Fibroblast of lung (primary cell): ENCODE results near the gene SUGCT. TPM values are rescaled to one million over a fixed set of nuclear protein-coding genes. Genes with fewer than 3 reads are reported as not detected.

ENCODE experiments used
- DNase-seq, 2 donors: peaks; one replicate each; pipeline versions ENCODE4 v3.0.0 to v3.0.0-alpha.2; 2010; ENCODE audit warnings: low read depth in 2 of 2
- H2AFZ ChIP-seq: 2 replicates; pipeline ENCODE4 v1.5.1; 2012; ENCODE audit warnings: low read length, control low read depth, inconsistent platforms
- H3K27ac ChIP-seq: 2 replicates; pipeline ENCODE4 v1.5.1; 2011; ENCODE audit warnings: low read length, control low read depth; ENCODE audit not compliant: insufficient read depth
- H3K27me3 ChIP-seq: 2 replicates; pipeline ENCODE4 v1.5.1; 2011; ENCODE audit warnings: mild to moderate bottlenecking, low read length; ENCODE audit not compliant: control insufficient read depth, insufficient read depth
- H3K36me3 ChIP-seq: 2 replicates; pipeline ENCODE4 v1.5.1; 2011; ENCODE audit warnings: low read length; ENCODE audit not compliant: control insufficient read depth, insufficient read depth
- H3K4me1 ChIP-seq: 2 replicates; pipeline ENCODE4 v1.5.1; 2011; ENCODE audit warnings: low read length; ENCODE audit not compliant: control insufficient read depth, insufficient read depth; ENCODE audit errors: extremely low read depth
- H3K4me2 ChIP-seq: 2 replicates; pipeline ENCODE4 v1.5.1; 2011; ENCODE audit warnings: low read length, control low read depth; ENCODE audit not compliant: insufficient read depth; ENCODE audit errors: extremely low read depth
- H3K4me3 ChIP-seq, 4 experiments: fragments of 200-600 bp in 1 of 4; sonication (generic) in 1 of 4; replicated peaks in 1 of 4; 2 replicates each; pipeline ENCODE4 v1.5.1; 2011 to 2016; ENCODE audit warnings: low read length in 4 of 4, low read depth in 3 of 4, mild to moderate bottlenecking in 3 of 4, control low read depth in 2 of 4, inconsistent platforms in 1 of 4, mixed read lengths in 1 of 4; ENCODE audit not compliant: insufficient read depth in 1 of 4; ENCODE audit errors: control extremely low read depth in 1 of 4
- H3K79me2 ChIP-seq: 2 replicates; pipeline ENCODE4 v1.5.1; 2012; ENCODE audit warnings: mild to moderate bottlenecking, low read length, inconsistent platforms; ENCODE audit not compliant: control insufficient read depth, insufficient read depth
- H3K9ac ChIP-seq: 2 replicates; pipeline ENCODE4 v1.5.1; 2011; ENCODE audit warnings: mild to moderate bottlenecking, low read length, control low read depth; ENCODE audit not compliant: insufficient read depth
- H3K9me3 ChIP-seq: 2 replicates; pipeline ENCODE4 v1.5.1; 2012; ENCODE audit warnings: low read depth, low read length; ENCODE audit not compliant: control insufficient read depth, insufficient read depth
- H4K20me1 ChIP-seq: 2 replicates; pipeline ENCODE4 v1.5.1; 2011; ENCODE audit warnings: low read length; ENCODE audit not compliant: control insufficient read depth, insufficient read depth; ENCODE audit errors: extremely low read depth
- EZH2 ChIP-seq: IDR thresholded peaks from 2 replicates; pipeline ENCODE4 v1.5.1; 2012; ENCODE audit warnings: low read length, control low read depth, mild to moderate bottlenecking; ENCODE audit errors: missing control alignments
- polyA plus RNA-seq, 2 donors: library from polyadenylated mRNA; depleted of rRNA in 1 of 2; stranded (reverse) in 1 of 2; unstranded in 1 of 2; fragments of >200 nt; gene quantifications; 2 replicates each; pipeline ENCODE4 v1.2.1, GENCODE V29; 2011 to 2012; ENCODE audit warnings: missing spikeins in 1 of 2
- total RNA-seq: library from RNA; depleted of rRNA; stranded (reverse); fragments of >200 nt; gene quantifications from 2 replicates; pipeline ENCODE4 v1.2.1, GENCODE V29; 2014
- TF ChIP-seq, protein P1 (sequence below), 2 donors: IDR thresholded peaks in 1 of 2; conservative IDR thresholded peaks in 1 of 2; 1 replicate in 1 of 2; 2 replicates in 1 of 2; pipeline ENCODE4 v1.5.1; 2011 to 2012; ENCODE audit warnings: low read length in 2 of 2, control low read depth in 1 of 2, inconsistent platforms in 1 of 2, low read depth in 1 of 2, mild to moderate bottlenecking in 1 of 2

SUGCT gene
- total and polyA plus RNA-seq, 2 donors (not counting 1 experiment from before 2014, with no cell fraction given), result 8.4 to 16.5 TPM

DNA sequence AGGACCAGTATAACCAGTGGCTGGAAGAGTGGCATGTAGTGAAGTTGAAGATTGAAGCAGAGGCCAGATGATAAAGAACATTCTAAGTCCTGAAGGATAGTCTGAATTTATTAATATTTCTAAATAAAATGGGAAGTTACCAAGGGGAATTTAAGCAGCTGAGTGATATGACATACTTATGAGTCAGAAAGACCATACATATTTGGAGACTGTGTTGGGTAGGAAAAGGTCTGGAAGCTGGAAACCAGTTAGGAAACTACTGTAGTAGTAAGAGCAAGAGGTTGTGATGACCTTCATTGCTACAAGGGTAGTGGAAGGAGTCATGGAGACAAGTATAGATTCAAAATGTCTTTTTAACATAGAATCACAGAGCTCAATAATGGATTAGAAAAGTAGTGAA, 752.3 kb downstream of the SUGCT start:
- no peak overlapping the region for H3K27ac ChIP-seq
- H3K27me3 ChIP-seq, result no peaks in the 10 kb centered on the region
- H2AFZ ChIP-seq, result no peak overlapping the region
- no peak overlapping the region for H3K4me2 ChIP-seq
- H4K20me1 ChIP-seq, result no peaks in the 10 kb centered on the region
- no peaks in the 10 kb centered on the region for H3K9me3 ChIP-seq
- no peak for TF ChIP-seq EZH2
- TF ChIP-seq, protein P1, sequence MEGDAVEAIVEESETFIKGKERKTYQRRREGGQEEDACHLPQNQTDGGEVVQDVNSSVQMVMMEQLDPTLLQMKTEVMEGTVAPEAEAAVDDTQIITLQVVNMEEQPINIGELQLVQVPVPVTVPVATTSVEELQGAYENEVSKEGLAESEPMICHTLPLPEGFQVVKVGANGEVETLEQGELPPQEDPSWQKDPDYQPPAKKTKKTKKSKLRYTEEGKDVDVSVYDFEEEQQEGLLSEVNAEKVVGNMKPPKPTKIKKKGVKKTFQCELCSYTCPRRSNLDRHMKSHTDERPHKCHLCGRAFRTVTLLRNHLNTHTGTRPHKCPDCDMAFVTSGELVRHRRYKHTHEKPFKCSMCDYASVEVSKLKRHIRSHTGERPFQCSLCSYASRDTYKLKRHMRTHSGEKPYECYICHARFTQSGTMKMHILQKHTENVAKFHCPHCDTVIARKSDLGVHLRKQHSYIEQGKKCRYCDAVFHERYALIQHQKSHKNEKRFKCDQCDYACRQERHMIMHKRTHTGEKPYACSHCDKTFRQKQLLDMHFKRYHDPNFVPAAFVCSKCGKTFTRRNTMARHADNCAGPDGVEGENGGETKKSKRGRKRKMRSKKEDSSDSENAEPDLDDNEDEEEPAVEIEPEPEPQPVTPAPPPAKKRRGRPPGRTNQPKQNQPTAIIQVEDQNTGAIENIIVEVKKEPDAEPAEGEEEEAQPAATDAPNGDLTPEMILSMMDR (conservative IDR thresholded peaks at IDR 0.05 in 1 of 2, IDR thresholded peaks at IDR 0.05 in 1 of 2; ENCODE audit: low read depth in 1 of 2, low read length in 2 of 2), result no peak
- no peaks in the 10 kb centered on the region for H3K36me3 ChIP-seq
- H3K79me2 ChIP-seq, result no peaks in the 10 kb centered on the region
- peaks cover 3% of the 10 kb centered on the region for H3K4me1 ChIP-seq
- DNase-seq, result peak; percentile 65 to 71
- no peak overlapping the region for H3K9ac ChIP-seq
- H3K4me3 ChIP-seq, result no peak overlapping the region

GRCh38 chr7:40888499-40888898, 753.7 kb downstream of the SUGCT start:
- no peak overlapping the region for H3K27ac ChIP-seq

DNA sequence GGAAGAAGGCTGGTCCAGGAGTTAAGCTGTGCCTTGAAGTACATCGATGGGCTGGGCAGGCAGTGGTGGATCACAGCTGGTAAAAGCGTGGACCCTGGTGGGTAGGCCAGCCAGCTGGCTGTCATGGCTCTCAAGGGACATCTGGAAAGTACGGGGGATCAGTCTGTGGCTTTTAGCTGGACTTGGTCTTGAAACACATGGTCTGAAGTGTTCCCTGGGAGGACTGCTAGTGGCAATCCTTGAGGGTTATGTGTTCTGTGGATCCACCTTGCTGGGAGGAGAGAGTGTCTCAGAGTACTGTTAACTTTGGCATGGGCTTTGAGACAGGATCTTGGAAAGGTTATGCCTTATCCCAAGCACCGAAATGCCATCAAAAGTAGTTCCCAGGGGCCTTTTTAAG, 754.3 kb downstream of the SUGCT start:
- Histone ChIP-seq H4K20me1 (no peaks in the 10 kb centered on the region), H2AFZ (no peak overlapping the region), H3K27ac (no peak overlapping the region), H3K4me1 (peaks cover 3% of the 10 kb centered on the region), H3K4me2 (no peak overlapping the region), H3K36me3 (no peaks in the 10 kb centered on the region), H3K9me3 (no peaks in the 10 kb centered on the region), H3K4me3 (no peak overlapping the region), H3K79me2 (no peaks in the 10 kb centered on the region), H3K27me3 (no peaks in the 10 kb centered on the region), H3K9ac (no peak overlapping the region)
- DNase-seq, result no peak
- TF ChIP-seq, protein P1 (conservative IDR thresholded peaks at IDR 0.05 in 1 of 2, IDR thresholded peaks at IDR 0.05 in 1 of 2; ENCODE audit: low read depth in 1 of 2, low read length in 2 of 2), result no peak
- TF ChIP-seq EZH2, result no peak

More at GRCh38 chr7:40888499-40888898, 753.7 kb downstream of the SUGCT start:
- no peak overlapping the region for H2AFZ ChIP-seq
- TF ChIP-seq, protein P1 (conservative IDR thresholded peaks at IDR 0.05 in 1 of 2, IDR thresholded peaks at IDR 0.05 in 1 of 2; ENCODE audit: low read depth in 1 of 2, low read length in 2 of 2), result no peak
- no peak for TF ChIP-seq EZH2
- no peak for DNase-seq
- H4K20me1 ChIP-seq, result no peaks in the 10 kb centered on the region
- H3K4me1 ChIP-seq, result peaks cover 3% of the 10 kb centered on the region
- H3K27me3 ChIP-seq, result no peaks in the 10 kb centered on the region
- no peaks in the 10 kb centered on the region for H3K36me3 ChIP-seq
- H3K4me3 ChIP-seq, result no peak overlapping the region
- no peak overlapping the region for H3K4me2 ChIP-seq
- H3K9me3 ChIP-seq, result no peaks in the 10 kb centered on the region
- H3K9ac ChIP-seq, result no peak overlapping the region
- no peaks in the 10 kb centered on the region for H3K79me2 ChIP-seq
